EL (cell line): ENCODE data around the gene CDH23.

ENCODE experiments used
- DNase-seq: peaks from one replicate; pipeline ENCODE4 v3.0.0-alpha.2; 2016

Gene CDH23

DNA sequence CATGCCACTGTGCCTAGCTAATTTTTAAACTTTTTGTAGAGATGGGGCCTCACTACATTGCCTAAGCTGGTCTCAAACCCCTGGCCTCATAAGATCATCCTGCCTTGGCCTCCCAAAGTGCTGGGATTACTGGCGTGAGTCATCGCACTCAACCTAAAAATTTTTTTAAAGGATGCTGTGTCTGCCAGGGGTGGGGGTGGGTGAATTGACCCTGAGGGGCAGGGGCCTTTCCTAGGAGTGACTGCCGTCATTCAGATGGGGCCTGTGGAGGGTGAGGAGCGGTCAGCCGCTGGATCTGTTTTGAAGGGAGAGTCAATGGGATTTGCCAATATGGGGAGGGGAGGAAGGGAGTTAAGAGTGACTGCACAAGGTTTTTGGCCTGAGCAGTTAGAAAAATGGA, 233.4 kb downstream of the CDH23 start:
- DNase-seq = no peak

DNA sequence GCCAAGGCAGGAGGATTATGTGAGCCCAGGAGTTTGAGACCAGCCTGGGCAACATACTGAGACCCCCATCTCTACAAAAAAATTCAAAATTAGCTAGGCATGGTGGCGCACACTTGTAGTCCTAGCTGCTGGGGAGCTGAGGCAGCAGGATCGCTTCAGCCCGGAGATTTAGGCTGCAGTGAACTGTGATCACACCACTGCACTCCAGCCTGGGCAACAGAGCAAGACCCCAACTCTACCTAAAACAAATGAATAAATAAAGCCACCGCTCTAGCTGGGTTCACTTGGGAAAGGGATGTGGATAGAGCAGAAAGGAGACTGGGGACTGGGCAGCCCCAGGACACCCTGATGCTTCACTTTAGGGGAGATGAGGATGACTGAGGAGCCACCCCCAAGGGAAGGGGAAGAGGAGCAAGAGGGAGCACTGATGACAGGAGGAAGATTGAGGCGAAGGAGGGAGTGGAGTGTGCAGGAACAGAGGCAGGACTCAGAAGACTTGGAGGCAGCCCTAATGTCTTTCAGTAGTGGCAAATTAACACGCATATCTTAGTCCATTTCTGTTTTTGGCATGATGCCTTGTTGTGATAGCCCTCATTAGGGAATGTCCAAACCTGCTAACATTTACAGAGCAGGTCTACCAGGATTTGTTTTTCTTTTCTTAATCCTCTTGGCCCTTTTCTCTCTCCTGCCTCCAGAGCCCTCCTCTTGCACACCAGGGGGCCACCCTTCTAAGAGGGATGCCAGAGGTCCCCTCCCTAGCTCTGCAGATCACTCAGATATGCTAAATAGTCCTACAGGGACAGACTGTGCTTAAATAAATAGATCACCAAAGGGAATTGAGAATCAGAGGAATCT, 234.5 kb downstream of the CDH23 start:
- no peak for DNase-seq

DNA sequence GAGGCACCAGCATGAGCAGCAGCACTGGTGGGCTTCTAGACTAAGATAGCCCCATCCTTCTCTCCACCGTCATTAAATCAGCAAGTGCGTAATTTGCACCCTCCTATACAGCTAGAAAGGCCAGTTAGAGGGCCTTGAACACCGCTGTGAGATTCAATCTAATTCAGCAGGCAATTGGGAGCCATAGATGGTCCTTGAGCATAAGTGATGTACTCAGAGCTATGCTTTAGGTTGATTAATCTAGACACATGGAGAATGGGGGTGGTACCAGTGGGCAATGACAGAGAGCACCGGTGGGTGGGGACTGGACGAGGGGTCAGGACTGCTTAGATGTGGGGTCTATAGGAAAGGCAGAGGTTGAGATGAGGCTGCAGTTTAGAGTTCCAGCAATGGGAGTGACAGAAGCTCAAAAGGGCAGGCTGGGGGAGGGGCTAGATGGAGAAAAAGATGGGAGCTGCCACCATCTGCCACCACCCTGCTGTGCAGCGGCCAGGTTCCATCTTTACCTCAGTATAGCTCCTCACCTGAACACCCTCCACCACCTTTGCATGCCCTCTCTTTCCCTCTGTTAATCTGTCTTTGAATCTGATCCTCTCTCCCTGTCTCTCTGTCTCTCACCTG, 235.6 kb downstream of the CDH23 start:
- no peak for DNase-seq

DNA sequence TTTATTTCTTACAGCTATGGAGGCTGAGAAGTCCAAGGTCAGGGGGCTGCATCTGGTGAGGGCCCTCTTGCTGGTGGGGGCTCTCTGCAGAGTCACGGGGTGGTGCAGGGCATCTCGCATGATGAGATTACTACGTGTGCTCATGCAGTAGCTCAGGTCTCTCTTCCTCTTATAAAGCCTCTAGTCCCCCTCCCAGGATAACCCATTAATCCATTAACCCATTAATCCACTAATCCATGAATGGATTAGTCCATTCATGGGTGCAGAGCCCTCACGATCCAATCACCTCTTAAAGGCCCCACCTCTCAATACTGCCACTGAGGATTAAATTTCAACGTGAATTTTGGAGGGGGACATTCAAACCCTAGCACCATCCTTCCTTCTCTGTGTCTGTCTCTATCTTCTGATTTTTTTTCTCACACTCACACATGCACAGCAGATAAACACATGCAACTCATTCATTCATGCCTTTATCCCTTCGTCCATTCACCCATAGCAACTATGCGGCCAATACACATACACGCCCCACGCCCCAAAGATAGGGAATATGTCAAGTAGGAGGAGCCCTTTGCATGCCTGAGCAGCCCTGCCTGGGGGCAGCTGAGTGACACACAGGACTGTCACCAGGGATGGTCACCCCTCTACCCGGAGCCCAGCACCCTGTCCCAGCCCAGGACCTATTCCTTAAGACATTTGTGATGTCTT, 236.3 kb downstream of the CDH23 start:
- DNase-seq = no peak

DNA sequence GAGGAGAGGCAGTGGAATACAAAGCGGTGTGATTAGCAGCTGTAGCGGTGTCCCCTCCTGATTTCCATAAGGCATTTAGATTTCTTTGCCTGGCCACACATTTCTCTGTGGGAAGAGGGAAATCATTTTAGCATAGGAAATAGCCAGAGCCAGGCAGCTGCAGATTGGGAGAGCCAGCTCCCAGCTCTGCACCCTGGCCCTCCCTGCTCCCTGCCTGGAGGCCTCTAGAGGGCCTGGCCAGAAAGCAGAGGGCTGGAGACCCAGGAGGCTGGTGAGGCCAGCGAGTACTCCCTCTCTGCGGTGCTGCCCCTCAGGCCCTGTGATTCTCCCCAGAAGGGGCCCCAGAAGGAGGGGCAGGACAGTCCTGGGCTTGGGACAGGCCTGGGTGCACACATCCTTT, 237.2 kb downstream of the CDH23 start:
- DNase-seq = no peak

DNA sequence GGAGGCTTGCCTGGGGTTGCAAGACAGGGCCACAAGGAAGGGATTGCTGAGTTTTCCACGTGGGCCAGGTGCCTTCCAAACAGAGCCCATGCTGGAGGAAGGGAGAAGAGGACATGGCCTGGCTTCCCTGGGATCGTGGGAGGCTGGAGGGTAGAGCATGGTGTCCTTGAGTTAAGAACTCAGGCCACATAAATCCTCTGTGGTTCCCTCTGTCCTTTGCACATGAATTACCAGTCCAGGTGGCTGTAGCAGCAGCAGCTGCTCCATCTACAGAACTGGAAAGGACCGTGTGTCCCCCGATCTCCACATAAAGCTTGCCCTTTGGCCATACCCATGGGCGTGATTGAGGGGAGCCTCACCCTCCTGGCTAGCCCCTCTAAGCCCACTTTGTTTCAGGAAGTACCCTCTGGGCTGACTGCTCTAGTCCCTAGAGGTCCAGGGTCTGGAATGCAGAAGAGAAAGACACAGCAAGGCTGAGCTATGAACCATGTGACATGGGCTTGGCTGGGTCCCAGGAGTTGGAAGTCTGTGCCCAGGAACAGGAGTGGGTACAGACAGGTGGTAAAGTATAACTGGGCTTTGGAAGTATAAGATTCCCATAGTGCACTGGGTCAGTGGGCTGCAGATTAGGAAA, 237.9 kb downstream of the CDH23 start:
- no peak for DNase-seq

DNA sequence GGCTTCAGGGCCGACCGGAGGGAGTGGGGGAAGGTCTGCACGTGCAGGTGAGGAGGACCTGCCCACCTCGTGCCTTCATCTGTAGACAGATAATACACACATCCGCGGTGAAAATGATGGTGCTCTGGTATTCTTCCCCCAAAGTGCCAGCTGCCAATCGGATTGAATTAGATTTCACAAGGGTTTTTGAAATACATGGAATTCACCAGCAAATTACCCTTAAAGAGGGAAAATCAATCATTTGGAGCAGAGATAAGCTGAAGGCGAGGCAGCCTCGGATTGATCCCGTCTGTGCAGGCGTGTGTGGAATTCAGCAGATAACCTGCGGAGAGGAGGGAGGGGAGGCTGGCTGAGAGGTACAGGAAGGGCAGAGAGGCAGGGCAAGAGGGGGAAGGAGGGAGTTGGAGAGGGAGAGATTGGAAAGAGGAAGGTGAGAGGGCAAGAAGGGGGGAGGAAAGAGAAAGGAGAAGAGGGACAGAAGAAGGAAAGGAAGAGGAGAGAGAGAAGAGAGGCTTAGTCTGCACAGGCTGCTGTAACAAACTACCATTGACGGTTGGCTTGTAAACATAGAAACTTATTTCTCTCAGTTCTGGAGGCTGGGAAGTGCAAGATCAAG, 238.6 kb downstream of the CDH23 start:
- no peak for DNase-seq

DNA sequence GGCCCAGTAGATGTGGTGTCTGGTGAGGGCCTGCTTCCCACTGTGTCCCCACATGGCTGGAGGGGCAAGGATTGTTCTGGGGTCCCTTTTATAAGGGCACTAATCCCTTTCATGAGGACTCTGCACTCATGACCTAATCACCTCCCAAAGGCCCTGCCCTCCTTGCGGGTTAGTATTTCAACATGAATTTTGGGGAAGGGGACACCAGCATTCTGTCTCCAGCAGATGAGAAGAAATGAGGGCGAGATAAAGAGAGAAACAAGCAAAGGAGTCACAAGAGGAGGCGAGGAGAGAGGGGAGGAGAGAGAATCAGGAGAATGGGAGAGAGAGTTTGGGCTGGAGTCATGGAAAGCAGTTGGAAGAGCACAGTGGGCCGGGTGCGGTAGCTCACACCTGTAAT, 239.1 kb downstream of the CDH23 start:
- no peak for DNase-seq

DNA sequence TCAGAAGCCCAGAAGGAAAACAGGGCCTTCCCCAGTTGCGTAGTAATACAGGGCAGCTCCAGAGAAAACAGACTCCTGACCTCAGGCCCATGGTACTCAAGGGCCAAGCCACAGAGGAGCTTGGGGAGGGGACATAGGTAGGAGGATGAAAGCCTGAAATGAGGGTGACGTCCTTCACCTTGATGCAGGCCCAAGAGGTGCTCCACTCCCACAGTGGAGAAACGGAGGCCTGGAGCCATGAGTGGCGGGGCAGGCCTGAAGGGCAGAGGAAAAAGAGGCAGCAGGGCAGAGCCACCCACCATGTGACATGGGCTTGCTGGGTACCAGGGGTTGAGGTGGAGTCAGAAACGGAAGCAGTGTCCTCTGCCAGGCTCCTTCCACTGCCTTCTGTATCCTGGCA, 239.9 kb downstream of the CDH23 start:
- DNase-seq = no peak

DNA sequence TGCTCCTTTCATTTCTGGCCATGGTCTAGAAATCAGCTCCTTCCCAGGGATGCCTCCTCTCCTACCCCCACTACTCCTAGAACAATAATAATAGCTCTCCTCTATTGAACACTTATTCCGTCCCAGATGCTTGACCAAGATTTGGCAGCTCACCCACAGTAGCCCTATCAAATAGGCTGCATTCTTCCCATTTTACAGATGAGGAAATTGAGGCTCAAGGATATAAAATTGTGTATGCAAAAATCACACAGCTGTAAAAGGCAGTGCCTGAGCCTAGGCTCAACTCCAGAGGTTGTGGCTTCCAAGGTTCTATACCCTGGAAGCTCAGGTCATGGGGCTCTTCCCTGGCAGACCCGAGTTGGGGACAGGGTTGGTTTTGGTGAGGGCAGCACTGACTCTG, 240.6 kb downstream of the CDH23 start:
- DNase-seq = no peak

DNA sequence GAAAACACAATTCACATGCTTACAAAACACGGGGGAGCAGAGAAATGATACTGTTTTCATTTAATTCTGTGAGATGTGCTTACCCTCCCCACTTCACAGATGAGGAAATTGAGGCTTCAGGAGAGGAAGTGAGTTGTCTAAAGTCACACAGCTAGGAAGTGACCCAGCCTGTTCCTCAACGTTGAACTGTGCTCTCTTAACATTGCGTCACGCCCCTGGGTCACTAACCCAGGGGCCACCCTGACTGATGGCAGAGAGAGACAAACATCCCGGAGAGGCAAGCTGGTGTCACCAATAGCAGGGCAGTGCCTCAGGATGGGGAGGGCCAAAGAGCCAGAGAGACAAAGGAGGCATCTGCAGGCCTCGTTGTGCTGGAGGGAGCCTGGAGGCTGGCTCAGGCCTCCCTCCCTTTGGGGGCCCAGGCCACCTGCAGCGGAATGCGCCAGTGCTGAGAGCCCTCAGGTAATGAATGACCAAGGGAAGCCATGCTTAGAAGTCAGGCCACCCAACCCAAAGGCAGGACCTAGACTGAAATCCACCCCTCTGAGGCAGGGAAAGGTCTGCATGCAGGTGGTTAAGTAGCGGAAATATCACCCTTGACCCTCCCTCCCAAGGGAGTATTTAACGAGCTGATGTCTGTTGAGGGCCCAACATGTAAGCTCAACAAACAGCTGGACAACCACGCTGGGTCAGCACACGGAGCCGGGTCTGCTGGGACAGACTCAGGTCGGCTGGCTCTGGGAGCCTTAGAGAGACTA, 241.5 kb downstream of the CDH23 start:
- no peak for DNase-seq

DNA sequence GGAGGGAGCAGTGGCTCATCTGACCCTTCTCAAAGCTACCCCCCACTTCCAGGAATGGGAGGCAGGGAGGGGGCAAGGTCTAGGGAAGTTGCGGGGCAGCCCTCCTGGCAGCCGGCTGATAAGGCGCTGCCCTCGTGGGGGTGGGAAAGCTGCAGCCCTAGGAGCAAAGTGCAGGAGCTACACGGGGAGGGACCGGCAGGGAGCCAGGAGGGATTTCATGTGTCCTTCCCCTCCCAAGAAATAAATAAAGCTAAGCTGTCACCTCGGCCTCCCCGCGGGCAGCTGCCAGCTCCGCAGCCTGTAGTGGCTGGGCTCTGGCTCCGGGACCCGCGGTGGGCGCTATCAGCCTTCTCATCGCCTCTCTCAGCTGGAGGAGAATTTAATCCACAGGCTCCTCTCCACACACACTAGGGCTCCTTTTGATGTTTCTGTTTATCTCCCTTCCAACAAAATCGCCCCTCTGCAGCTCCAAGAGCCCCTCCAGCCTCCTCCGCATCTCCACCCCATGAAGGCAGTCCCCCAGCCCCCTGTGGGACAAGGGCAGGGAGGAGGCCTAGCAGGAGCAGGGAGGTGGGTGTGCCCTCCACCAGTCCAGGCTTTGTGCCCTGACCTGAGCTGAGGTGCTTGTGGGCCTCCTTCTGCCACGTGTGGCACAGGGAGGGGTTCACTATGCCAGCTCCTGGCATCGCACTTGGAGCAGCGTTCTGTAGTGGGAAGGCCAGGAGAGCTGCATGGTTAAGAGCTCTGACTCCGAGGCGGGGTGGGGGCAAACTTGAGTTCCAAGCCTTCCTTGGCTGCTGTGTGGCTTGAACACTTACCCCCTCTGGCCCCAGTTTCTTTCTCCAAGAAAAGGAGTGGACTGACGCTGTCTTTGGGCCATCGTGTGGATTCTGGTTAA, 242.4 kb downstream of the CDH23 start:
- DNase-seq = no peak

DNA sequence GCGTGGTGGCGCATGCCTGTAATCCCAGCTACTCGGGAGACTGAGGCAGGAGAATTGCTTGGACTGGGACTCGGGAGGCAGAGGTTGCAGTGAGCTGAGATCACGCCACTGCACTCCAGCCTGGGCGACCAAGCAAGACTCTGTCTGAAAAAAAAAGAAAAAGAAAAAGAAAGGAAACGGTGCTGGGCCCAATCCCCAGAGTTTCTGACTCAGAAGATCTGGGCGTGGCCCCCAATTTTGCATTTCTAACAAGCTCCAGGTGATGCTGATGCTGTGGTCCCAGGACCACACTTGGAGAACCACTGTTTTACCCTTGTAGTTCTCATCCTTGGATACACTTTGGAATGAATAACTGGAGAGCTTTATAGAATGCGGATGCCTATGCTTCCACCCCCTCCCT, 243.9 kb downstream of the CDH23 start:
- DNase-seq = no peak

DNA sequence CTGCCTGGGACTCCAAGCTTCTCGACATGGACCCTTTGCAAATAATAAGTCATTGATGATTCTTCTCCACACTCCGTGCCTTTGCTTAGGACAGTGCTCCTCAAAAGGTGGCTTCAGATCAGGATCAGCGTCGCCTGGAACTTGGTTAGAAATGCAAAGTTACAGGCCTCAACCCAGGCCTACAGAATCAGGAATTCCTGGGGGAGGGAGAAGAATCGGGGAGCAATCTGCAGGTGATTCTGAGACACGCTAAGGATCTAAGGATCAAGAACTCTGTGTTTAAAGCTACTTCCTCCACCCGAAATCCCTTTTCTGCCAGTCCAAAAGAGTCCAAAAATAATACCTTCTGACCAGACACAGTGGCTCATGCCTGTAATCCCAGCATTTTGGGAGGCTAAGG, 244.7 kb downstream of the CDH23 start:
- no peak for DNase-seq

DNA sequence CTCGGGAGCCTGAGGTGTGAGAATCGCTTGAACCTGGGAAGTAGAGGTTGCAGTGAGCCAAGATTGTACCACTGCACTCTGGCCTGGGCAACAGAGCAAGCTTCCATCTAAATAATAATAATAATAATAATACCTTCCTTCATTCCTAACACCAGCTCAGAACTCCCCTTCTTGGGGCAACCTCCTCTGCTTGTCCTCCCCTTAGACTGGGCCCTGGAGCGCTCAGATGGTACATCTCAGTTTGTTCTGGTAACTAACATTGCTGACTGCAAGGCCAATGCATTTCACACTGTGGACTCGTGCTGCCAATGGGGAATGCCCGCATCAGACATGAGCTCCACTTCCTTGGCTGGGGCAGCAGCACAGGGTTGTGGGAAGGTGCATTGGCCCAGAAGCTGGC, 245.3 kb downstream of the CDH23 start:
- no peak for DNase-seq

DNA sequence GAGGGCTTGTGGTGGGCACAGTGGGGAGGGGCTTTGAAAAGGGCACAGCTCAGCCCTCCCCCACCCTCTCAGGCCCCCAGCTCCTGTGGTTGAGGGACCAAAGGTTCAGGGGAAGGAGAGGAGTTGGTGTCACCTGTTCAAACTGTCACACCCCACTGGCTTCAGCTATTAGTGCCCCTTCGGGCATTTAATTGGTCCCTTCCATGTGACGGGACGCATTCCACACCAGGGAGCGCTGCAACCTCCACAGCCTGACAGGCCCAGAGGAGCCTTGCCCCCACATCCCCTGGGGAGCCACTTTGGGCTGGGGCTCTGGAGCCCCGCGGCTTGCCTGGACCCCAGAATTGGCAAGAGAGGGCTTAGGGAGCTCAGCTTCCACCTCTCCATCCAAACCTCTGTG, 247.2 kb downstream of the CDH23 start:
- DNase-seq = no peak

DNA sequence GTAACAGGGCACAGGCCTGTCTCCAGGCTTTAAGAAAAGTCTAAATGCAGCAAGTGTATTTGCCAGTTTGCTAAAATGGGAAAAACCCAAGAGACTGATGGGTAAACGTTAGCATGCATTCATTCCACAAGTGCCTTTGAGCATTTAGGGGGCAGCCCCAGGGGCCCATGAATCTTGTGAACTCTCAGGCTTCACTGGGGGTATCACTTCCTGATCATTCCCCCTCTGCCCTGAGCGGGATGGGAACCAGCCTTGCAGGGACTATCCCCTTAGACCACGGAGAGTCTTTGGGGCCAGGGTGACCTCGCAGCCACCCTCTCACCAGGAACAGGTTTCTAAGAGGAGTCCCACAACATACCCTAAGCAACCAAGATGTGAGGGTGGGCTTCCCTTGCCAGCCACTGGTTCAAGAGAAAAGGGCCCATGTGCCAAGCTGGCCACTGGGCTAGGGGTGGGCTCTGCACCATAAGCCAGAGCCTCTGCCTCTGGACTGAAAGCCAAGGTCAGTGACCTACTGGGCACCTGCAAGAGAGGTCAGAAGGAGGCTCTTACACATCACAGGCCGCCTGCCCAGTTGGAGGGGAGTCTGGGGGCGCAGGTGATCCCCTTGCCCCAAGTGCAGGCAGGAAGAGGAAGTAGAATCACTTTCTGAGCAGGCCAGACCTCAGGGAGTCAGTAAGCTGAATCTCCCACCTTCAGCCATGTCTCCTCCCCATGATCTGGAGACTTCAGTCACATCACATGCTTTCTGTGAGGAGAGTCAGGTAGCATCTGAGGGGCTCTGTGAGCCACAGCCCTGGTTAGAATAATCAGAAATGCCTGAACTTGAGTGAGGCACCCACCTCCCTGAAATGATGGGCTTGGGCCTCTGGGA, 247.8 kb downstream of the CDH23 start:
- no peak for DNase-seq

DNA sequence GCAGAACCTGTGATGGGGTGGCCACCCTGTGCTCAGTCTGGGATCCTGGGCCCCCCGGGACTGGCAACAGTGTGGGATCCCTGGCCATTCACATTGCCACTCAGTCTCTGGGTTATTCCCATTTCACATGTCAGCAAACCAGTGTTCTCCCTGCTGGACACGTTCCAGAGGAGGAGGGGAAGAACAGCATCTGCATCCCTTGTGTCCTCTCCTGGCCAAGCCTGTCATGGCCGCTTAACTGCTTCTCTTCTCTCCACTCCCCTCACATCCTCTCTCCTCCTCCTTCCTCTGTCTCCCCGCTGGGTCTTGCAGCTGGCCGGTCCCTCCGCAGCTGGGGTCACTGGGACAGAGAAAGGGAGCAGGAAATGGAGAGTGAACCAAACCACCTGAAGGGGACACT, 248.5 kb downstream of the CDH23 start:
- DNase-seq = no peak

DNA sequence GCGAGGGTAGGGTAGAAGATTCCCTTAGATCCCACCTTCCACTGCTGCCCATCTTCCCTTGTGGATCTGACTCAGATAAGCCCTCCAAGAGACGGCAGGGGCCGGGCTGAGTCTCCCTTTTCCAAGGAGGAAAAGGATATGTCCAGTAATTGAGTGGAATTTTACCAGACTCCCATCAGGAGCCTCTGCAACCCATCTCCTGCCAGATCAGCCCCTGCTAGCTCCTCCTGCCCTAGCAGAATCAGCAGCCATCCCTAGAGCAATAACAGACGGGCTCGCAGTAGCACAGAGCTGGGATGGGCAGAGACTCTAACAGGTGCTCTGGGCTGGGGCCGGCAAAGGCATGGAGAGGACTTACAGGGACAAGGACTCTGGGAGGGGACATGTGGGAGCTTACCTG, 249.3 kb downstream of the CDH23 start:
- no peak for DNase-seq

DNA sequence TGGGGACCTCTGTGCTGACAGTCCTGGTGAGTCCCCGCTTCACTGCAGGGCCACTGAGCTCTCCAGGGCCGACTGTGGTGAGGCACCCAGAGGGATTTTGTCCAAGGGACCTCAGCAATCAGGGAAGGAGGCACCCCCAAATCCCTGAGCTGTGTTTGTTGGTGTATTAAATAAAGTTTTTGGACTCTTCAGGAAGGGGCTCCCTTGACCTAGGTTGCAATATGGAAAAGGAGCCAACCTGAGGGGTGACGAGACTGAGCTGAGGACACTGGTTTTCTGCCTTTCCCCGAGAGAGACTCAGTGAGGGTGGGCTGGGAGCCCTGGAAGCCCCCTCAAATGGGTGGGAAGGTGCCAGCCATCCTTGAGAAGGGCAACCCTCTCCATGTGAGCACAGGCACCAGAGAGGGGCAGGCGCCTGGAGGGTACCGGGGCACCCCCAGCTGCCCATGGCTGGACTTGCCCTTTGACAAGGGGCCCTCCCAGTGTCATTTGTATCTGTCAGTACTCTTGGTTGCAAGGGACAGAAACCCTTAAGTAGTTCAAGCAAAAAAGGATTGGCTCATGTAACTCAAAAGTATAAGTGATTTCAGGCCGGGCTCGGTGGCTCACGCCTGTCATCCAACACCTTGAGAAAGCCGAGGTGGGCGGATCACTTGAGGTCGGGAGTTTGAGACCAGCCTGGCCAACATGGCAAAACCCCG, 250.0 kb downstream of the CDH23 start:
- DNase-seq = no peak
